ENCODE results near the gene CSTPP1. TPM values are rescaled to one million over a fixed set of nuclear protein-coding genes. Genes with fewer than 3 reads are reported as not detected.

The CSTPP1 gene
- total RNA-seq, 1 donor from 2014 or later, result 29.6 TPM

- Histone ChIP-seq H4K20me1 (ENCODE audit: insufficient read depth, low read length) (no peaks in the 10 kb centered on the region), H3K27ac (ENCODE audit: low read depth, low read length) (peak overlapping the region; percentile 44), H3K4me3 (ENCODE audit: insufficient read depth, low read depth, low read length) (no peak overlapping the region), H3K27me3 (ENCODE audit: insufficient read depth, low read length) (no peaks in the 10 kb centered on the region), H3K36me3 (ENCODE audit: insufficient read depth, low read length) (peaks cover 5% of the 10 kb centered on the region), H2AFZ (ENCODE audit: low read depth, low read length) (no peak overlapping the region), H3K4me1 (ENCODE audit: insufficient read depth, low read length) (peaks cover 24% of the 10 kb centered on the region), H3K79me2 (ENCODE audit: insufficient read depth, low read length) (peaks cover 5% of the 10 kb centered on the region), H3K4me2 (ENCODE audit: low read length) (peak overlapping the region; percentile 52), H3K9ac (ENCODE audit: low read length) (peak overlapping the region; percentile 44), H3K9me3 (ENCODE audit: insufficient read depth, low read depth, low read length) (no peaks in the 10 kb centered on the region)
- DNase-seq (ENCODE audit: low read depth) (peak; percentile 12), FAIRE-seq (no peak)
- peak overlapping the region; percentile 88 for H3K27ac Mint-ChIP-seq (ENCODE audit: unreplicated experiment)
- TF ChIP-seq CTCF (IDR thresholded peaks at IDR 0.05; ENCODE audit: insufficient read depth, low read depth, low read length), result no peak
- no peak for TF ChIP-seq EZH2 (IDR thresholded peaks at IDR 0.05; ENCODE audit: insufficient read depth, low read length)
- no peak overlapping the region for H3K4me3 Mint-ChIP-seq (ENCODE audit: unreplicated experiment)
- no peaks in the 10 kb centered on the region for H3K27me3 Mint-ChIP-seq (ENCODE audit: low read depth, unreplicated experiment)
- no peaks in the 10 kb centered on the region for H3K9me3 Mint-ChIP-seq (ENCODE audit: unreplicated experiment)
- peaks cover 35% of the 10 kb centered on the region for H3K4me1 Mint-ChIP-seq (ENCODE audit: low read depth, unreplicated experiment)
- peaks cover 5% of the 10 kb centered on the region for H3K36me3 Mint-ChIP-seq (ENCODE audit: low read depth, unreplicated experiment)
Measured at GRCh38 chr11:46947399-46948077, 11.0 kb downstream of the CSTPP1 start.

GRCh38 chr11:46948378-46949131 lies 12.0 kb downstream of the CSTPP1 start:
- peak; percentile 90 for DNase-seq (ENCODE audit: low read depth)
- H3K27me3 ChIP-seq (ENCODE audit: insufficient read depth, low read length), result no peaks in the 10 kb centered on the region
- Mint-ChIP-seq H3K4me1 (ENCODE audit: low read depth, unreplicated experiment) (peaks cover 42% of the 10 kb centered on the region), H3K4me3 (ENCODE audit: unreplicated experiment) (no peak overlapping the region), H3K36me3 (ENCODE audit: low read depth, unreplicated experiment) (peaks cover 5% of the 10 kb centered on the region), H3K27ac (ENCODE audit: unreplicated experiment) (peak overlapping the region; percentile 88), H3K9me3 (ENCODE audit: unreplicated experiment) (no peaks in the 10 kb centered on the region), H3K27me3 (ENCODE audit: low read depth, unreplicated experiment) (no peaks in the 10 kb centered on the region)
- no peak overlapping the region for H2AFZ ChIP-seq (ENCODE audit: low read depth, low read length)
- peak; percentile 62 for FAIRE-seq
- H3K4me3 ChIP-seq (ENCODE audit: insufficient read depth, low read depth, low read length), result no peak overlapping the region
- no peaks in the 10 kb centered on the region for H3K9me3 ChIP-seq (ENCODE audit: insufficient read depth, low read depth, low read length)
- TF ChIP-seq EZH2 (IDR thresholded peaks at IDR 0.05; ENCODE audit: insufficient read depth, low read length) (no peak), CTCF (IDR thresholded peaks at IDR 0.05; ENCODE audit: insufficient read depth, low read depth, low read length) (no peak)
- H3K4me1 ChIP-seq (ENCODE audit: insufficient read depth, low read length), result peaks cover 24% of the 10 kb centered on the region
- H4K20me1 ChIP-seq (ENCODE audit: insufficient read depth, low read length), result peaks cover 4% of the 10 kb centered on the region
- H3K9ac ChIP-seq (ENCODE audit: low read length), result peak overlapping the region; percentile 44
- H3K27ac ChIP-seq (ENCODE audit: low read depth, low read length), result peak overlapping the region; percentile 44
- H3K4me2 ChIP-seq (ENCODE audit: low read length), result peak overlapping the region; percentile 52
- H3K79me2 ChIP-seq (ENCODE audit: insufficient read depth, low read length), result peaks cover 1% of the 10 kb centered on the region
- no peaks in the 10 kb centered on the region for H3K36me3 ChIP-seq (ENCODE audit: insufficient read depth, low read length)
